Suppressor macrophage treated with lipopolysaccharide for 1 hour (primary cell): ENCODE data around the gene LRIT1.
A peak's percentile ranks its signal among the peaks of the same experiment; 100 is the strongest.

Experiments
- DNase-seq, 3 donors: peaks; one replicate each; pipeline ENCODE4 v3.0.0-alpha.2; 2020 to 2022

Gene LRIT1

DNA sequence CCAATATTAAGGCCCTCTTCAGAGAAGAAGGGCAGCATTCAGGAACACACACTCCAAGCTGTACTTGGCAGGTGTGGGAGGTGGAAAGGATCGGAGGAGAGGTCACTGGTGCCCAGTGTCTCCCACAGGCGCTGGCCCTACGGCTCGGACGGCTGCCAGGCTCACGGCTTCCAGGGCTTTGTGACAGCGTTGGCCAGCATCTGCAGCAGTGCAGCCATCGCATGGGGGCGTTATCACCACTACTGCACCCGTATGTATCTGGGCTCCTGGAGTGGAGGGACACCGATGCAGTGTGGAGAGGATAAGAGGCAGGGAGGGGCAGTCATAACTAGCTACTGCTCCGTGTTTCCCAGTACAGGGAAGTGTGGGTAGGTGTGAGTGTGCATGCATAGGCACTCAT lies 7.4 kb upstream of the LRIT1 start:
- DNase-seq = no peak

DNA sequence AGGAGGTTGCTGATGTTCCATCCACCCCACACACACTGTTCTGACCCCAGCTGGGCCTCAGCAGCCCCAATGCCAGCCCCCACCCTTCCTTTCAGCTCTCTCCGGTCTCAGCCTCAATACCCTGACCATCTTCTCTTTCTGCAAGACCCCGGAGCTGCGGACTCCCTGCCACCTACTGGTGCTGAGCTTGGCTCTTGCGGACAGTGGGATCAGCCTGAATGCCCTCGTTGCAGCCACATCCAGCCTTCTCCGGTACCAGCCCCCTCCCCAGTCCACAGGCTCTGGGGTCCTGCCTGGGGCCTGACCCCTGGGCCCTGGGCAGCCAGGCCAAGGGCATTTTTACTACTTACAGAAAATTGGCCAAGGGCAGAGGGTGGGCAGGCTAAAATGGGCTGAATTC lies 6.2 kb upstream of the LRIT1 start:
- no peak for DNase-seq

DNA sequence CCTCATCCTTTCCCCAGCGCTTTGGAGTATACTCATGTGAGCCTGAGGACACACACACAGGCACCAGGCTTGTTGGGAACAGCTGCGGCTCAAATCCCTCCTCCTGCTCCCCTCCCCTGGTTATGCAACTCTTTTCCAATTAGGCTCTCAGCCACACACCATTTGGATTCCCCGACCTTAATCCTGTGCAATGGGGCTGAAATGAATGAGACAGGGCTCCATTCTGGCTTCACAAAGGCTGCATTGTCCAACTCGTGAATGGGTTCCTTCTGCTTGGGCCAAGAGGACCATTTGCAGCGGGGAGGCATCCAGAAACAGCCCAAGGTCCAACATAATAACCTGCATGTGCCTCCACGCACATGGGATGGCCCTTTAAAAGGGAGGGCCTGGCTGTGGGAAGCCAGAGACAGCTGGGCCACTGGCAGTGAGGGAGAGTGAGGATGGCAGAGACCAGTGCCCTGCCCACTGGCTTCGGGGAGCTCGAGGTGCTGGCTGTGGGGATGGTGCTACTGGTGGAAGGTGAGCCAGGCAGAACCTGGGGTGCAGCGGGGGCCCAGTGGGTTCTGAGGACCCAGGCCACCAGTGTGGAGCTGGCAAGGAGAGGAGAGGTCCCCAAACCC lies 3.4 kb upstream of the LRIT1 start, which contains the start of gene RGR:
Gene RGR, plus strand, starts transcription at position 403 of the 620 bp plus-strand sequence. Its CDS starts 38 bp downstream, at position 441.
- DNase-seq = no peak

DNA sequence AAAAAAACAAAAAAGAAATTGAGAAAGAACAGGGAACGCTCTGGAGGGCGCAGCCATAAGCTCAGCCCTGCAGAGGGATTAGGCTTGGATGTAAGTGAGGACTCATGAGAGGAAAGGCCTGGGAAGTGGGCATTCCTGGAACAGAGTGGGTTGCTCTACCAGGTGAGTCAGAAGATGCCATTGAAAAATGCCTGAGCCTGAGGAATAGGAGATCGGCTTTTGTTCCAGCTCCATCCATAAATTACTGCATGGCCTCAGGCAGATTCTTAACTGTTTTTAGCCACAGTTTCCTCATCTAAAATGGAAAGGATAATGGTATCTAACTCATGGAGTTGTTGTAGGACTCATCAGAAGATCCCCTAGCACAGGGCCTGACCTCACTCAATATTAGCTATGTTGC lies 2.4 kb upstream of the LRIT1 start:
- DNase-seq = no peak

DNA sequence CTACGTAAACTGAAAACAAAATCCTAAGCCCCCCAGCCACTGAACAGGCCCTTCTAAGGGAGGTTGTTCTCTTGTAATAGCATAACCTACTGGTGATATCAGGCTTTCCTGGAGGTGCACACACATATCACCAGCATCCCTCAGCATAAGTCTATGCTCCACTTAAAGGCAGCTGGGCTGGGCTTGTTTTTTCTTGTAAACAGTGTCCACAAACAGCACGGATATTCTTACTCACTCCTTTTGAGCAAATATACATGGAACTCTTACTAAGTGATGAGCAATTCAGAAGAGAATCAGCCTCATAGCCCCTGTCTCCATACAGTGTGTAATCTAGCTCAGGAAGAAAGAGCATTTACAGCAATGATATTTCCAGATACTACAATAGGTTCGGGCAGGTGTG lies 2.4 kb downstream of the LRIT1 start:
- DNase-seq = no peak

DNA sequence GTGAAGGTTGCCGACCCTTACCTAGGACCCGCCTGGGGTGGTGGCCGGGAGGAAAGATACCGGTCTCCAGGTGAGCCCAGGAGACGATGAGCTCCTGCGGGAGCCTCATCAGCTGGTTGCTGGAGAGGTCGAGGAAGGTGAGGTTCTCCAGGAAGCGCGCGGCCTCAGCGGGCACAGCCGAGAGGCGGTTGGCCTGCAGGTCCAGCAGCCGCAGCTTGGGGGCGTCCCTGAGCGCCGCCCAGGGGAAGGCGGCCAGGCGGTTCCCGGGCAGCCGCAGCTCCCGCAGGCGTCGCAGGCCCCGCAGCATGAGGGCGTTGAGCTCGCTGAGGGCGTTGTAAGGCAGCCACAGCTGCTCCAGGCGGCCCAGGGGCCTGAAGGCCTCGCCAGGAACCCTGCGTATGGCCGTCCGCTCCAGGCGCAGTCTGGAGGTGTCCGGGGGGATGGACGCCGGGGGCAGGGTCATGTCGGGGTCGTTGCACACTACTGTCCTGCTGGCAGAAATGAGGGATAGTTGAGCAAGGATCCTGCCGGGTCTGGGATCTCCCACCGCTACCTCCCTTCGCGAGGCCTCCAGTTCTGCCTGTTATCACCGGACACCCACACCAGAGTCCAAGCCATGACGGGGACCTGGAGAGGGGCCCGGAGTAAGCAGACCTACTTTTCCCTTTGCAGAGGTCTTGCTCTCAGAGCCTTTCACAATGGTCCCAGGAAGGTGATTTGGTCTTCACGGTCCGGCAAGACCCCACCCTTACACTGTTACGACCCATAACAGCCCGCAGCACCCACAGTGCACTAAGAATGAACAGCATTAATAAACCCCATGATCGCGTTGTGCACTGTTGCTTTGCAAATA lies 3.9 kb downstream of the LRIT1 start:
- DNase-seq = peak in 1 of 3 donors; percentile 6

DNA sequence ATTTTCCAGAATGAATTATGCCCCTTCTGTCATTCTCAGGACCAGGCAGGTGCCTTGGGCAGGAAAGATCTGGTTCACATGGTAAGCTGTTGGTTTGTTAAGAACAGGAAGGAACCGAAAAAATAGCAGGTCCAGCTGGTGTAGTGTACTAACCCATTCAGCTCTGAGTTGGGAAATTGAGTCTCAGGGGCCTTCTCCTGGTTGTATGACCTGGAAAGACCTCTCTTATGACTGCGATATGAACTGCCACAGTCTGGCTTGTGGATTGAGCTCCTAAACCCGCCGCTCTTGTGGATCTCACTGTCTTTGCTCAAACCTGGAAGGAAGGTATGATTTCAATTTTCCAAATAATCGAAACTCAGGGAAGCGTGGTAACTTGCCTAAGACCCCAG lies 4.5 kb downstream of the LRIT1 start:
- DNase-seq = no peak

DNA sequence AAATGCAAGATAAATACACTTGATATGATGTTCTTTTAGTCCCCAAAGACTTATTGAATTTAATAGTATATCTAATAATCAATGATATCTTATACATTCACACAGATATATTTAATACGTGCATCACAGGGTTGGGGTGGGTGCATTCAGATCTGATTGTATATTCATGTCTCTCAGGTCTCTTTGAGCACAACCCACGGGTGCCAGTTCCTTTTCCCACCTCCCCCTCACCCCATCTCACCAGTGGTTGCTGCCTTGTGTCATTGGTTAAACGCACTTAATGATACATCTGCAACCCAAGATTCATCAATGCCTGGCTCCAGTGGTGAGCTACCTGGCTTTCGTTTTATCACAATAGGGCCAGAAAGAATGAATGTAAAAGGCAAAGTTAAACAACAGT lies 6.2 kb downstream of the LRIT1 start:
- DNase-seq = no peak

DNA sequence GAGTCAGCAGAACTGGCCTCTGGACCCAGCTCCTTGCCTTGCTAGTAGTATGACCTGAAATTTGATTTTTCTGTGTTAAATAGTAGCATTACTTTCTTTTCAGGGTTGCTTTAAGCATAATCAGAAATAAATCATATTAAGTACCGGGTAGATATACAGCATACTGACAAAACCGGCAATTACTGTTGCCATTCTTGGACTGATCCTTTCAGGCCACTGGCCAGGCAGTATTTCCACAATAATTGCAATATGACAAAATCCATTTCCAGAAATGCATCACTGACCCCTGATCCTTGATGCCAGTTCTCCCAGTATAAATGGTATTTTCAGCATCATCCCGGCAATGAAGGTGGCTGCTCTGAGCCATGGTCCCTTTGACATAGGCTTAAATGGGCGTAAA lies 6.9 kb downstream of the LRIT1 start:
- no peak for DNase-seq

DNA sequence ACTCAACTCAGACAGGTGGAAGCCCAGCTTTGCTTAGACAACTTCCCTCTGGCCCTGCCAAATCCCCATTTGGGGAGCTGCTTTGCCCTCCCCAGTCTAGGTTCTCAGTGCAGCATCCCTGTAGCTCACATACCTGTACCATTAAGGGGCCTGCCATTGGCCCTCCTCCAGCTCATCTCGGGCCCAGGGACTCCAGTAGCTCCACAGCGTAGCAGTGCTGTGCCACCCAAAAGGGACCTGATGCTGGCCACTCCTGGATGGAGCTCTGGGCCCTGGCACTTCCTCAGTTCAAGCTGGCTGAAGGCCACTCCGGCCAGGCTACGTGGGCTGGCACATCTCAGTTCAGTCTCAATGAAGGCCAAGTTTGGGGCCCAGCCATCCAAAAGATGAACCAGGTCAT lies 7.4 kb downstream of the LRIT1 start:
- DNase-seq = no peak

DNA sequence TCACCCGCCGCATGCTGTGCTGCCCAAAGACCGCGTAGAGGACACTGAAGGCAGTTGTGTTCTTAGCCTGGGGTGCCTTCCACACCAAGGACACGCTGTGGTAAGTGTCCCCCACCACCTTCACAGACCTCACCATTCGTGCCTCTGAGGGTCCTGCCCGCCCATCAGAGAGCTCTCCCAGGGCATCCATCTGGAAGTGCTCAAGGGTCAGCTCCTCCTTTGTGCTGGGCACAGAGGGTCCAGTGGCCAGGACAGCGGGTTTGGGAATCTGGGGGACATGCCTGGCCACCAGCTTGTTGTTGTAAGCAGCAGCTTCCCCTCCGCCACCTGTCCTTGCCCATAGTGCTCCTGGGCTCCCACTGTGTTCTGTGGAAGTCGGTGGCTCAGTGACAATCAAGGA lies 9.0 kb downstream of the LRIT1 start:
- no peak for DNase-seq

DNA sequence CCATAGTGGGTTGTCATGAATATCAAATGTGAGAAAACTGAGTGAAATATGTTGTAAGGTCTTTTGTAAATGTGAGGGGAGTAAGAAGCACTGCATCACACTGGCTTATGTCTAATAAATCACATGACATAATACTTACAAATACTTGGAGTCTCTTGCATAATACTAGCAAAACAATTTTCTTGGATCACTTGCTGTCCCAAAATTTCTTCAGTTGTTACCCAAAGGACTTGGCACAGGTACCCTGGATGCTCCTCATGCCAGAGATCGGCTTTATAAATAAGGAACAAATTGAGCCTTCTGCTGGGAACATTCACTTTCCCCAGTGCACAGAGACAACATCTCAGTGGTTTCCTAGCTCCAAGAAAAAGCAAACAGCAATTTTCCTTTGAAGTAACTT lies 11.0 kb downstream of the LRIT1 start:
- DNase-seq = no peak

DNA sequence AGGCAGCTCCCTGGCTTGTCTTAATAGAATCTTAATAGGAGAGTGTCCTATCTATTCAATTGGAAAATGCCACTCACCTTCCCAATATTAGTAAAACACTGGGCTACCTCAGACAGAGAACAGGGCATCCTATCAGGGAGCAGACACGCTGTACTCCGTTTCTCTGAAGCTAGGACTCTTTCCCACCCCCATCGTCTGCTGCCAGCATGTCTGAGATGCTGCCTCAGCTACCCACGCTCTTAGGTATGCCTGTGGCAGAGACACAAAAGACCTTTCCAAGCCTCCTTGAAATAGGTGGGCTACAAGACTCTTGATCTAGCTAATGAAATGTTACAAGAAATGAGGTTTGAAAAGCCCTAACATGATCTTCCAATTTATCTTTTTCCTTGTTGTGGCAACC lies 13.5 kb downstream of the LRIT1 start:
- DNase-seq = no peak

DNA sequence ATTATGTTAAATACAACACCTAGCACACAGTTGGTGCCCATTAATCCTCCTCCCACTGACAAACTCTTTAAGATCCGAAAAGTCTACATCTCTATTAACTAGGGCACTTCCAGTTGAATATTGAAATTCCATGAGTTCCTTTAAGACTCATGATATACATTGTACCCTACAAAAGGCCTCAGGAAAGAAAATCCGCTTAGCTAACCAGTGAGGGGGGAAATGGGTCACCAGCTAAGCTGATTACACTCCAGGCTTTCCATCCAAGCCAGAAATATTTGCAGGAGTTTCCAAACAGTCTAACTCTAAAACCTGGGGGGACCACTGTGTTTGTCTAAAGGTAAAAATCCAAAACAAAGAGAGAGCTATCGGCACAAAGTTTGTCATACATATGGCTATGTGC lies 14.7 kb downstream of the LRIT1 start:
- DNase-seq = no peak

DNA sequence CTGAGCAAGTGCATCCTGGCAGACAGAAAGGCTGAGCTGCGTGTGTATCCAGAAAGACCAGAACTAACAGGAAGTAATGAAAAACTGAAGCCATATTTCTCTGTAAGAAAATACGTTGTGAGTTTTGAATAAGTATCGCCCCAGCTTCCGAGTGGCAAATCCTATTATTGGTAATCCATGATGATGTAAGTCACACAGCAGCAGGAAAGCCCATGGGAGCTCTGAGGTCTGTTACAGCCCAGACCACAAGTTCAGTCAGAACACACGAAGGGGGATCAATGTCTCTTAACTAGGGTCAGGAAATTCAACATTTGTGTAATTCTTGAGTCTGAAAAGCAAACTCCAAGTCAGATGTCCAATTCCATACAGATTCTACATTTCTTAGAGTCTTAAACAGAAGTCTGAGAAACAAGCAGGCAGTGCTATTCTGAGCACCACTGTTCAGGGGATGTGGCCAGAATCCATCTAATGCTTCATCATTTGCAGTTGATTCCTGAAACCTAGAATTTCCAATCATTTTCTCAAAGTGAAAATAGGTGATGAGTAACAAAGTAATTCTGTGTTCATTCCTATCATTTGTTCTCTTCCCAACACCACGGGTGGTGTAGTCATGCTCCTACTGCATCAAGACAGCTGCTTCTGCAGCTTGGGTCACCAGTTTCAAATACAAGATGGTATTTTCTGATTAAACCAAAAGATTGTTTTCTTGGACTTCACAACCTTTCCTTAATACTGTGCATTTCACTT lies 15.7 kb downstream of the LRIT1 start, which contains the start of gene LRIT2:
Gene LRIT2, minus strand, starts transcription at position 118 of the 747 bp plus-strand sequence. Its CDS starts 24 bp downstream, at position 94.
- DNase-seq = no peak

DNA sequence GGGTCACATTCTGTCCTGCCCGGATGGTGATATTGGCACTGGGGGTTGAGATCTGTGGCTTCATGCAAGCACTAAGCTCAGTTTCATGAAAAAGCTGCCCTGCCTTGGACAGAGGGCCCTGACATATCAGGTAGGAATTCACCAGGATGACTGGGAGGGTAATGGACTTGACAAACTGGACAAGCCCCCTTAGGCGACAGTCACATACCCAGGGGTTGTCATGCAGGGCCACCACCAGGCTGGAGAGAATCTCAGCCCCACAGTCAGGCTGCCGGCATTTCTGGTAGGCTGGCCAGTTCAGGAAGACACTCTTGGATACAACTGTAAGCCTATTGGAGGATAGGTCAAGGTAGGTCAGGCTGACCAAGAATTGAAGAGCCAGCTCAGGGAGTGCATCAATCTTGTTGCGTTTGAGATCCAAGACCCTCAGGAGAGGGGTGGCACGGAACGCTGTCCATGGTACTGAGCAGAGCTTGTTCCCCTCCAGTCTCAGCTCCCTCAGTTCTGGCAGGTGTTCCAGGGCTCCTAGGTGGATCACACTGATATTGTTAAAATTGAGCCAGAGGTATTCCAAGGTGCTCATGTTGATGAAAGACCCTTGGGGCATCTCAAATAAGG lies 16.8 kb downstream of the LRIT1 start:
- DNase-seq = no peak

DNA sequence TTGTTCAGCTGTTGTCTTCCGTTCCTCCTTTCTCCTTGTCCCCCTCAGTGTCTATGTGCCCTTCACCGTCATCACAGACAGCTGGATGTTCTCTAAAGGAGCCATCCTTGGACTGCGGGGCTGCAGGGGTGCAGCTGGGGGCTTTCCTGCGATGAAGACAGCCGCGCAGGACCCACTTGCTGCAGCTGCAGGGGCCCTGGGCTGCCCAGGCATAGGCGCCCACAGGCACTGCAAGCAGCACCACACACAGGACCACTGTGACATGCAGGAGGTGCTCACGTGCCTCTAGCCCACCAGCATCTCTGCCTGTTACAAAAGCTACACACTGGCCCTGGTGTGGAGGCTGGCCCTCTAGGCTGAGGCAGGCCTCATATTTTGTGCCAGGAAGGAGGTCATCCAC lies 19.4 kb downstream of the LRIT1 start:
- DNase-seq = no peak

DNA sequence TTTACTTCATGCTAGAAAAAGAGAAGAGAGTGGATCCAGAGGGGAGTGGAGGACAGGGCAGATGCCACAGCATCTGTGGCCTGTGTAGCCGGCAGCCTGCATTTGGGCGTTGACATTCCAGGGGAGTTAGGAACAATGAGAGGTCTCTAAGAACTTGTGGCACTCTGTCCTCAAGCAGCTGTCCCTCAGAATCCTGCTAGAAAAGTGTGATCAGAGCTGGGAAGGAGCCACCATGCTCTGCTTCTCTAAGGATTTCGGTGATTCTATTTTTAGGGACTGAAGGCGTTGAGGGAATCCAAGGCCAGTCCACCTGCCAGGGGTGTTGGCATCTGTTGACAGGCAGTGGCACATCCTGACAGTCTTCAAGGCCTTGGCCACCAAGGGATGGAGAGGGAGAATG lies 23.6 kb downstream of the LRIT1 start:
- no peak for DNase-seq

DNA sequence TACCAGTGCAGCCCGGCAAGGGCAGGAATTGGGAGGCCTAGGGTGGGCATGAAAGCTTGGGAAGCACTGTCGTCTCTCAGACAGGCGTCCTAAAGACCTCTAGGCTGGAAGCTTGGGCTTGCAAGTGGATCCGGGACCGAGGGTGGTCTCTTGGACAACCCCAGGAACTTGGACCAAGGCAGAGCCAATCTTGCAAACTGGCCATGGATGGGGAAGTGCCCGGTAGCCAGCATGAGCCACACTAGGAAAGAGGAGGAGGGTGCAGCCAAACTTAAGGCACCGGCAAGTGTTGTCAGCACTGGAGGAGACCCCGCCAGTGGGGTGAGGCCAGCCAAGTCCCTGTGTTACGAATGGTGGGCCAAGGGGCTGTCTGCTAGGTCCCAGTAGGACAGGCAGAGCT lies 24.5 kb downstream of the LRIT1 start:
- no peak for DNase-seq

DNA sequence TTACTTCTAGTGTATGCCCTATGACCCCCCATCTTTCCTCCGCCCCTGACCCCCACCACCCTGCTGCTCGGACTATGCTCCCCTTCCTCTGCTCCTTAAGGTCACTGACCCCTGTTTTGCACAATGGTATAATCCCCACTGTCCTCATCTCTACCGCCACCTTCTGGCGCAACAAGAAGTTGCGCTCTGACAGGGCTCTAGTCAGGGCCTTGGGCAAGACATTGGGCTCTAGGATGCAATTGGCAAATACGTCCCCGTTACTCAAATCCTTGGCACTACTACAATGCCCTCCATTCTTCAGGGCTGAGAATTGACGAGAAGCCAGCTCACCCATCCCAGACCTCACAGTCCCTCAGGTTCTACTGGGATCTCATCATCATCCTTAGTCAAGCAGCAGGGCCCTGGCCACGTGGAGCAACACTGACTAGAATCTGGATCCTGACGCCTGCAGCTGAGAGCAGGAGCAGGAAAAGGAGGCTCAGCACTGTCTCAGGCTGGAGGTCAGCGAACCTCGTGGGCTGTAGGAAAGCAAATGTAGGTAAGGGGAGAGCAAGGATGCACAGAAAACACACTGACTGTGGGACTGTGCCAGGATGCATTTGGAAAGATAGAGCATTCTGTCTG lies 26.6 kb downstream of the LRIT1 start:
- DNase-seq = peak; percentile 37 to 56 (median 39)

DNA sequence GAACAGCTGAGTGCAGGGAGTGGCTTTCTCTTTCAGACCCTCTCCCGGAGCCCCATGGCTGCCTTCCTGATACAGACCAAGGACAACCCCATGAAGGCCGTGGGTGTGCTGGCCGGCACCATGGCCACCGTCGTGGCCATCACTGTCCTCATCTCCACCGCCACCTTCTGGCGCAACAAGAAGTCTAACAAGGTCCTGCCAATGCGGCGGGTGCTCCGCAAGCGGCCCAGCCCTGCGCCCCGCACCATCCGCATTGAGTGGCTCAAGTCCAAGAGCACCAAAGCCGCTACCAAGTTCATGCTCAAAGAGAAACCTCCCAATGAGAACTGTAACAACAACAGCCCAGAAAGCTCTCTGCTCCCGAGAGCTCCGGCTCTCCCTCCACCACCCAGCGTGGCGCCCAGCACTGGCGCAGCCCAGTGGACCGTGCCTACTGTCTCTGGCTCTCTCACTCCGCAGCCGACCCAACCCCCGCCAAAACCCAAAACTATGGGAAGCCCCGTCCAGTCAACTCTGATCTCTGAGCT lies 27.2 kb downstream of the LRIT1 start:
- DNase-seq = no peak

DNA sequence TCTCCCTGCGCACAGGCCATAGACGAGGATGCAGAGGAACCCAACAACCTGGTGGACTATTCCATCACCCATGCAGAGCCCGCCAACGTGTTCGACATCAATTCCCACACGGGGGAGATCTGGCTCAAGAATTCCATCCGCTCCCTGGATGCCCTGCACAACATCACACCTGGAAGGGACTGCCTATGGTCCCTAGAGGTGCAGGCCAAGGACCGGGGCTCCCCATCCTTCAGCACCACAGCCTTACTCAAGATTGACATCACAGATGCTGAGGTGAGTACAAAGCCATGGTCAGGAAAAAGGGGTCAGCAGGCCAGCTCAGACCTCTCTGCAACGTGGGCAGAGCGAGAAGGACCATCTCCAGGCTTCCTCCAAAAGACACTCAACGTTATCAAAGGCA lies 28.3 kb downstream of the LRIT1 start:
- no peak for DNase-seq

DNA sequence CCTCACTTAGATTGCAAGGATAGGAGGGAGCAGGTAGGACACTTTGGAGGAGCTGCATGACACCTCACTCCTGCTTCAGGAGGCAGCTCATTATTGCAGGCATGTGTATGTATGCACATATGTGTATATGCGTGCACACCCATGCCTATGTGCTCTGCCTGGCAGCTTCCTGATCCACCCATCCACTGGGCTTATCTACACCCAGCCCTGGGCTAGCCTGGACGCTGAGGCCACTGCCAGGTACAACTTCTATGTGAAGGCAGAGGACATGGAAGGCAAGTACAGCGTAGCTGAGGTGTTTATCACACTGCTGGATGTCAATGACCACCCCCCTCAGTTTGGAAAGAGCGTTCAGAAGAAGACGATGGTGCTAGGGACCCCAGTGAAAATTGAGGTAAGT lies 29.3 kb downstream of the LRIT1 start:
- DNase-seq = no peak
